Karpas-422 (cell line): ENCODE results near the gene CCN2. TPM values are rescaled to one million over a fixed set of nuclear protein-coding genes. Genes with fewer than 3 reads are reported as not detected.
"Not testable (repeated sequence)": the region's sequence is repeated elsewhere in the genome, so short reads cannot be mapped to it uniquely, and the experiment has no call there.

Experiments
- DNase-seq: peaks from one replicate; pipeline ENCODE4 v3.0.0-alpha.2; 2015
- H2AFZ ChIP-seq: fragments of 200-600 bp; sonication (generic); 2 replicates; pipeline ENCODE4 v1.6.1; 2014; ENCODE audit warnings: antibody characterized with exemption, low read length, mixed read lengths
- H3K27ac ChIP-seq: fragments of 200-600 bp; sonication (generic); 2 replicates; pipeline ENCODE4 v1.5.1; 2014; ENCODE audit warnings: mild to moderate bottlenecking, low read length, moderate library complexity
- H3K27me3 ChIP-seq: fragments of 200-600 bp; sonication (generic); 2 replicates; pipeline ENCODE4 v1.6.1; 2014; ENCODE audit warnings: low read length, mixed read lengths
- H3K36me3 ChIP-seq: fragments of 200-600 bp; sonication (generic); 2 replicates; pipeline ENCODE4 v1.6.1; 2014; ENCODE audit warnings: low read length, mixed read lengths; ENCODE audit not compliant: insufficient read depth
- H3K4me1 ChIP-seq: fragments of 200-600 bp; sonication (generic); 2 replicates; pipeline ENCODE4 v1.6.1; 2014; ENCODE audit warnings: mild to moderate bottlenecking, low read length, mixed read lengths
- H3K4me2 ChIP-seq: fragments of 200-600 bp; sonication (generic); 2 replicates; pipeline ENCODE4 v1.6.1; 2014; ENCODE audit warnings: low read length, low read depth, mild to moderate bottlenecking; ENCODE audit not compliant: poor library complexity, severe bottlenecking
- H3K4me3 ChIP-seq: fragments of 200-600 bp; sonication (generic); 2 replicates; pipeline ENCODE4 v1.5.1; 2014; ENCODE audit warnings: mild to moderate bottlenecking, antibody characterized with exemption, low read length, mixed read lengths
- H3K79me2 ChIP-seq: fragments of 200-600 bp; sonication (generic); 2 replicates; pipeline ENCODE4 v1.6.1; 2014; ENCODE audit warnings: mild to moderate bottlenecking, low read length, mixed read lengths
- H3K9ac ChIP-seq: fragments of 200-600 bp; sonication (generic); 2 replicates; pipeline ENCODE4 v1.6.0; 2014; ENCODE audit warnings: low read length
- H3K9me2 ChIP-seq: fragments of 200-600 bp; sonication (generic), shearing (Covaris generic); replicated peaks from 2 replicates; pipeline ENCODE4 v1.6.0; 2014; ENCODE audit warnings: mild to moderate bottlenecking, low read length, moderate library complexity; ENCODE audit not compliant: insufficient read depth
- H3K9me3 ChIP-seq: fragments of 300-700, 200-600 bp; sonication (generic); 2 replicates; pipeline ENCODE4 v1.6.1; 2014; ENCODE audit warnings: low read length, mixed read lengths
- H4K20me1 ChIP-seq: fragments of 200-600 bp; sonication (generic); 2 replicates; pipeline ENCODE4 v1.6.1; 2014; ENCODE audit warnings: mild to moderate bottlenecking, antibody characterized with exemption, low read length, low read depth; ENCODE audit not compliant: insufficient read depth
- total RNA-seq: library from RNA; depleted of rRNA; stranded (reverse); fragments of >200 nt; shearing (Covaris generic); gene quantifications from 2 replicates; pipeline ENCODE4 v1.2.3, GENCODE V29; 2014; ENCODE audit warnings: low replicate concordance

The CCN2 gene
- total RNA-seq, 1 experiment from 2014 or later = not detected

DNA sequence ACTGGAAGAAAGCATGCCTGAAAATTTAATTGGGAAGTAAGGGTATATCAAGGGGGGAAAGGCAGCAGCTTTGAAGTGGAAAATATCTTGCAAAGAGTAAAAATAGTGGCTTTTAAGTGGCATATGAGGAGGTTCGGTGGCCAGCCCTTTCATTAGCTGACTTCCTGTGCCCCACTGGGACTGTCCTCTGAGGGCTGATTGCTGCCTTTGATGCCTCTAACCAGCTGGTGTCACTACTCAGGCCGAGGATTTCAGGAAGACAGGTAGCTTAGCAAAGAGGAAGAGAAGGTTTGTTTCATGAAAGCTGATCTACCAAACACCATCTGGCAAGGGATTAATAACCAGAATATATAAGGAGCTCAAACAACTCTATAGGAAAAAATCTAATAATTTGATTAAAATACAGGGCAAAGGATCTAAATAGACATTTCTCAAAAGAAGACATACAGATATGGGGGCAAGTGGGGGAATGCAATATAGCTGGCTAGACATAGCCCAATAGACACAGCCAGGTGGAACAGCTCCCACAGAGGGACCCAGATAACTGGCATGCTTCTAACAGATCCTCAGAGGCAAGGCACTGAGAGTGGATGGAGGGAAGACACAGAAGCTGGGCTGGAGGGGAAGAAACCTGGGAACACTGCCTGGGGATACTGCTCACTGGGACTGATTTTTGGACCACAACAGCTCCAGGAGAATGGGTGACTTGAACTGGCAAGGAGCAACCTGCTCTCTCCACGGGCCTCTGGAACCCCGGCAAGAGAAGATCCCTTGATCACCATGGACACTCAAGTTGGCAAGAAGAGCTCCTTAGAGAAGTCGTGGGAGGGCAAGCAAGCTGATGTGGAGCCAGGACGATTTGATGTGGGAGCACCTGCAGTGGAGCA is 33.2 kb downstream of the CCN2 start:
- H3K9me2 ChIP-seq = no peaks in the 10 kb centered on the region
- no peak overlapping the region for H3K4me2 ChIP-seq
- H2AFZ ChIP-seq = no peak overlapping the region
- no peak overlapping the region for H3K27ac ChIP-seq
- DNase-seq = no peak
- no peaks in the 10 kb centered on the region for H3K36me3 ChIP-seq
- H3K4me3 ChIP-seq = no peak overlapping the region
- H3K9ac ChIP-seq = no peak overlapping the region
- no peaks in the 10 kb centered on the region for H3K4me1 ChIP-seq
- no peaks in the 10 kb centered on the region for H3K27me3 ChIP-seq
- no peaks in the 10 kb centered on the region for H4K20me1 ChIP-seq
- no peaks in the 10 kb centered on the region for H3K9me3 ChIP-seq
- no peaks in the 10 kb centered on the region for H3K79me2 ChIP-seq

DNA sequence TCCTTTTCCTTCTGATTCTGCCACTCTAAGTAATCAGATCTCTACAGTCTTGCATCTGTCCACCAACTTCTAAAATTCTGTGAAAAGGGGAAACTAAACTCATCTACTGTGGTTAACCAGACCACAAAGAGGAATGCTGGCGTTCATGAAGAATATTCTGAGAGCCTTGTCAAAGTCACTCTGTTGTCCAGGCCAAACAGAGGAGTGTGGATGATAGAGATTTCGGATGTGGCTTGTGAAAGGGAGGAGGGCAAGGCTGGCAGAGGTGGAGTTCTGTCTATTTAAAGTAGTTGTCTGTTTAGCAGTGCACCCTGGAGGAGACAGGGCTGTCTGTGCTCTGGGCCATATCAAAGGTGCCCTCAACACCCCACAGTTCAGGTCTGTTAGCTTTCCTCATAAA is 33.9 kb downstream of the CCN2 start:
- no peak overlapping the region for H3K9ac ChIP-seq
- no peaks in the 10 kb centered on the region for H3K9me3 ChIP-seq
- no peak for DNase-seq
- H3K9me2 ChIP-seq = no peaks in the 10 kb centered on the region
- no peak overlapping the region for H3K4me2 ChIP-seq
- no peak overlapping the region for H2AFZ ChIP-seq
- no peaks in the 10 kb centered on the region for H3K79me2 ChIP-seq
- no peaks in the 10 kb centered on the region for H3K36me3 ChIP-seq
- no peaks in the 10 kb centered on the region for H4K20me1 ChIP-seq
- no peak overlapping the region for H3K27ac ChIP-seq
- no peaks in the 10 kb centered on the region for H3K27me3 ChIP-seq
- no peak overlapping the region for H3K4me3 ChIP-seq
- H3K4me1 ChIP-seq = no peaks in the 10 kb centered on the region

DNA sequence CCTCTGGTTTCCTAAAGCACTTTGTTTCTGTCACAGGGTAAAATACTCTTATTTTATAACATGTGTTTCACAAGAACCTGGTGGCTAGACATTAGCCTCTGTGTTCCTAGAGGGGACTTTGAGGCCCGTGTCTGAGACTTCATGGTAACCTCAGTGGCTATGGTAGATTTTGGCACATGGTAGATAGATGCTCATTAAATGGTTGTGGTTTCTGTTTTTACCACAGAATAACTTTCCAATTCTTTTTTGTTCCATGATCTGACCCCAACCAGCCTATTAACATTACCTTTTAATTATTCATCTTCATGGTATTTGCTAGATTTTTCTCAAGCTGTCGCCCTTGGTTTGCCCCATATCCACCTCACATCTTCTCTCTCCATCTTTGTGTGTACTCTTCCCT is 34.3 kb downstream of the CCN2 start:
- Histone ChIP-seq H3K36me3 (no peaks in the 10 kb centered on the region), H3K4me1 (no peaks in the 10 kb centered on the region), H4K20me1 (no peaks in the 10 kb centered on the region), H3K9me2 (no peaks in the 10 kb centered on the region), H3K27me3 (no peaks in the 10 kb centered on the region), H3K4me2 (no peak overlapping the region), H2AFZ (no peak overlapping the region), H3K27ac (no peak overlapping the region), H3K9ac (no peak overlapping the region), H3K79me2 (no peaks in the 10 kb centered on the region), H3K9me3 (no peaks in the 10 kb centered on the region), H3K4me3 (no peak overlapping the region)
- no peak for DNase-seq

DNA sequence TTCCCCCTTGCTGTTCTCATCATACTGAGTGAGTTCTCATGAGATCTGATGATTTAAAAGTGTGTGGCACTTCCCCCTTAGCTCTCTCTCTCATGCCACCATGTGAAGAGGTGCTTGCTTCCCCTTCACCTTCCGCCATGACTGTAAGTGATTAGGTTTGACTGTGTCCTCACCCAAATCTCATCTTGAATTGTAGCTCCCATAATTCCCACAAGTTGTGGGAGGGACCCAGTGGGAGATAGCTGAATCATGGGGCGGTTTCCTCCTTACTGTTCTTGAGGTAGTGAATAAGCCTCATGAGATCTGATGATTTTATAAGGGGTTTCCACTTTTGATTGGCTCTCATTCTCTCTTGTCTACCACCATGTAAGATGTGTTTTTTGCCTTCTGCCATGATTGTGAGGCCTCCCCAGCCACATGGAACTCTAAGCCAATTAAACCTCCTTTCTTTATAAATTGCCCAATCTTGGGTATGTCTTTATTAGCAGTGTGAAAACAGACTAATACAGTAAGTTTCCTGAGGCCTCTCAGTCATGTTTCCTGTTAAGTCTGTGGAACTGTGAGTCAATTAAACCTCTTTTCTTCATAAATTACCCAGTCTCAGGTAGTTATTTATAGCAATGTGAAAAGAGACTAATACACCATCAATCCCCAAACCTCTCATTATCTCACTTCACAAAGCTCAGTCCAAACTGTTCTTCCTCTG is 34.9 kb downstream of the CCN2 start:
- not testable (repeated sequence) for H3K4me1 ChIP-seq, H3K27ac ChIP-seq, H3K4me3 ChIP-seq, H3K4me2 ChIP-seq, H3K9me3 ChIP-seq, H4K20me1 ChIP-seq, H2AFZ ChIP-seq, H3K9ac ChIP-seq, H3K79me2 ChIP-seq, H3K36me3 ChIP-seq, H3K9me2 ChIP-seq, H3K27me3 ChIP-seq, DNase-seq

DNA sequence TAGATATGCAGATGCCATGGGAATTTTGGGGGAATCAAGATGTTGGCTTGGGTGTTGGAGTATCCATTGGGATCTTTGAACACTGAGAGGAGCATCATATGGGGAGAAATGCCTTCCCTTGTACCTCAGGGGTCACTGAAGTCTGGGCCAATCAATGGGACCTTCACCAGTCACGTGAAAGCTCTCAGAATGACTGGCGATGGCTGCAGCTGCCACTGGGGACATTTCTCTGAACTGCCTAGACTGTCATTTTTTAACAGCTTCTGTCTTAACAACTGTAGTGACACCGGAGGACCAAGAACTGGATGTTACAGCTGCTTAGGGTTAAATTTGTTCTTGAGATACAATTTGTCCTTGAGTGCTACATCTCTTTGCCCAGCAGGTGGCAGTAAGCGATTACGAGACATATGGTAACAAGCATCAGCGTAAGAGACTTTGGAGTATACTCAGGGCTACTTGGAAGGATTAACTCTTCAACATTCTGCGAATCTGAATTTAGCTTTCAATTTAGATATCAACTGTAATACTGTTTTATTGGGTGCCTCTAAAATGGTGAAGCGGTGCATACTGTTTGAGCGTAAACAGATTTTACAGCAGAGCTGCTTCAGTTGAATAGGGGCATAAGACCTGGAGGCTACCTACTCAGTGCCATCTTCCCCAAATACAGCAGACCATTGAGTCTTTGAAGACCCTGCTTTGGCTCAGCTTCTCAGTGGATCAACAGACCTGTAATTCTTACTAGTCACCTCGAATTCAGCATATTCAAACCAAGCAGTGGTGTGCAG is 36.0 kb downstream of the CCN2 start:
- Histone ChIP-seq H3K4me1 (no peaks in the 10 kb centered on the region), H3K4me2 (no peak overlapping the region), H3K9ac (no peak overlapping the region), H3K9me2 (no peaks in the 10 kb centered on the region), H2AFZ (no peak overlapping the region), H4K20me1 (no peaks in the 10 kb centered on the region), H3K9me3 (no peaks in the 10 kb centered on the region), H3K79me2 (no peaks in the 10 kb centered on the region), H3K27me3 (no peaks in the 10 kb centered on the region), H3K27ac (no peak overlapping the region), H3K36me3 (no peaks in the 10 kb centered on the region), H3K4me3 (no peak overlapping the region)
- DNase-seq = peak; percentile 84

DNA sequence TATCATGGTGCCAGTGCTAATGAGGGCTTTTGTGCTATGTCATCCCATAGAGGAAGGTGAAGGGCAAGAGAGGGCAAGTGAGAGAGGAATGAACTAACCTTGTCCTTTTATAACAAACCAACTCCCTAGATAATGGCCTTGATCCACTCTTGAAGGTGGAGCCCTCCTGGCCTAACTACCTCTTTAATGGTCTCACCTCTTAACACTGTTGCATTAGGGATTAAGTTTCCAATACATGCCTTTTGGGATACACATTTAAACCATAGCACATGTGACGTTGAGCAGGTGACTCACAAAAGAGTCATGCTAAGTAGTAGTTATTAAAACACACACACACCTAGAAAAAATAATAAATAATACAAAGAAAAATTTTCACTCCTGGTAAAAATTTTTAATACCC is 36.9 kb downstream of the CCN2 start:
- Histone ChIP-seq H3K4me1 (no peaks in the 10 kb centered on the region), H3K27ac (no peak overlapping the region), H4K20me1 (no peaks in the 10 kb centered on the region), H3K9me2 (no peaks in the 10 kb centered on the region), H2AFZ (no peak overlapping the region), H3K27me3 (no peaks in the 10 kb centered on the region), H3K4me2 (no peak overlapping the region), H3K36me3 (no peaks in the 10 kb centered on the region), H3K4me3 (no peak overlapping the region), H3K9ac (no peak overlapping the region), H3K9me3 (no peaks in the 10 kb centered on the region), H3K79me2 (no peaks in the 10 kb centered on the region)
- no peak for DNase-seq

DNA sequence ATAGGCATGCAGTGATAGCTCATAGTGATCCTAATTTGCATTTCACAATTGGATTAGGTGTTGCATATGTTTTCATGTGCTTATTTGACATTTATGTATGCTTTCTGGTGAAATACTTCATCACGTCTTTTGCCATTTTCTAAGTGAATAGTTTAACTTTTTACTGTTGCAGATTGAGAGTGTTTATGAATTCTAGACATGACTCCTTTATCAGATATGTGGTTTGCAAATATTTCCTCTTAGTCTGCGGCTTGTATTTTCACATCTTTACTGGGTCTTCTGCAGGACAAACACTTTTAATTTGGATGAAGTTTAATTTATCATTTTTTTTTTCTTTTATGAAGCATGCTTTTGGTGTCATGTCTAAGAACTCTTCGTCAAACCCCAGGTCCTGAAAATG is 39.2 kb downstream of the CCN2 start:
- H3K9me2 ChIP-seq = no peaks in the 10 kb centered on the region
- H3K9ac ChIP-seq = no peak overlapping the region
- no peak overlapping the region for H3K27ac ChIP-seq
- no peaks in the 10 kb centered on the region for H3K27me3 ChIP-seq
- H3K4me3 ChIP-seq = no peak overlapping the region
- no peaks in the 10 kb centered on the region for H3K4me1 ChIP-seq
- H3K4me2 ChIP-seq = no peak overlapping the region
- no peaks in the 10 kb centered on the region for H3K79me2 ChIP-seq
- H3K36me3 ChIP-seq = no peaks in the 10 kb centered on the region
- no peaks in the 10 kb centered on the region for H4K20me1 ChIP-seq
- no peak for DNase-seq
- H3K9me3 ChIP-seq = no peaks in the 10 kb centered on the region
- no peak overlapping the region for H2AFZ ChIP-seq

DNA sequence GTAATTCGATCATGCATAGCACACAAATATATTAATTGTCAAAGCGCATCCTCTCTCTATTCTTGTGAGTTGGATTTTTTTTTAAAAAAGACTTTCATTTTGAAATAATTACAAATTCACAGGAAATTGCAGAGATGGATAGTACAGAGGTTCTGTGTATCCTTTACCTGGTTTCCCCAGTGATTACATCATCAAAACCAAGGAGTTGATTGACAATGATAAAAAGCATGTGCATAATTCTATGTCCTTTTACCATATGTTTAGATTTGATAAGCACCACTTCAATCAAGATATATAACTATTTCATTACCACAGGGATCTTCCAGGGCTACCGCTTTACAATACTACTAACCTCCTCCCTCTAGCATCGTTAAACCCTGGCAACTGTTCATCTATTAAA is 40.2 kb downstream of the CCN2 start:
- Histone ChIP-seq H3K4me1 (no peaks in the 10 kb centered on the region), H3K9me2 (no peaks in the 10 kb centered on the region), H3K9me3 (no peaks in the 10 kb centered on the region), H2AFZ (no peak overlapping the region), H3K4me3 (no peak overlapping the region), H3K9ac (no peak overlapping the region), H3K36me3 (no peaks in the 10 kb centered on the region), H3K4me2 (no peak overlapping the region), H4K20me1 (no peaks in the 10 kb centered on the region), H3K27me3 (no peaks in the 10 kb centered on the region), H3K79me2 (no peaks in the 10 kb centered on the region), H3K27ac (no peak overlapping the region)
- DNase-seq = no peak
